Activated naive CD4-positive, alpha-beta T cell treated with Interleukin-2 at 50 U/mL for 16 hours (primary cell): ENCODE results near the gene ENPP1.

Experiments
- DNase-seq: peaks from one replicate; pipeline ENCODE4 v3.0.0-alpha.2; 2020

The ENPP1 gene

DNA sequence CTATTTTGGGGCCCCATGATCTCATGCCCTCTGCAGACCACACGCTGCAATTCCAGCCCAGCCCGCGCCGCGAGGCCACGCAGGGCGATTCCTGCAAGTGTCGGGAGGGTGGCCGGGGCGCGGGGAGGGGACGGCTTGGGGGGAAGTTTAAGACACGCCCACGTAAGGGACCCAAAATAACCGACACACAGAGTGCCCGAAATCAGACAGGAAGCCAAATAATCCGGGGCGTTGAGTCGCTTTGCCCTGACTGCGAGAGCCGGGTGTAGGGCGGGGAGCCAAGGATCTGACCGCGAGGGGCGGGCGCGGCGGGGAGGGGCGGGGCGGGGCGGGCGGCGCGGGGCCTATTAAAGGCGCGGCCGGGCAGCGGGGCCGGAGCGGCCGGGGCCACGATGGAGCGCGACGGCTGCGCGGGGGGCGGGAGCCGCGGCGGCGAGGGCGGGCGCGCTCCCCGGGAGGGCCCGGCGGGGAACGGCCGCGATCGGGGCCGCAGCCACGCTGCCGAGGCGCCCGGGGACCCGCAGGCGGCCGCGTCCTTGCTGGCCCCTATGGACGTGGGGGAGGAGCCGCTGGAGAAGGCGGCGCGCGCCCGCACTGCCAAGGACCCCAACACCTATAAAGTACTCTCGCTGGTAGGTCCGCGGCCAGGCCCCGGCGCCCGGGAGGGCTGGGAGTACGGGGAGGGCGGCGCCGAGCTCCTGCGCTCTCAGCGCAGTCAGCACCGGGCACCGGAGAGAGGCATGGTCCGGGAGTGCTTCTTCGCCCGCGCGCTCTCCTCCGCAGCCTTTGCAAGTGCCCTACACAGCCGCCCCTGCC lies at the start of gene ENPP1:
ENPP1 (plus strand) TSS at position 377 of the 816 bp plus-strand sequence; CDS start at position 393, 16 bp downstream.
- peak; percentile 42 for DNase-seq

DNA sequence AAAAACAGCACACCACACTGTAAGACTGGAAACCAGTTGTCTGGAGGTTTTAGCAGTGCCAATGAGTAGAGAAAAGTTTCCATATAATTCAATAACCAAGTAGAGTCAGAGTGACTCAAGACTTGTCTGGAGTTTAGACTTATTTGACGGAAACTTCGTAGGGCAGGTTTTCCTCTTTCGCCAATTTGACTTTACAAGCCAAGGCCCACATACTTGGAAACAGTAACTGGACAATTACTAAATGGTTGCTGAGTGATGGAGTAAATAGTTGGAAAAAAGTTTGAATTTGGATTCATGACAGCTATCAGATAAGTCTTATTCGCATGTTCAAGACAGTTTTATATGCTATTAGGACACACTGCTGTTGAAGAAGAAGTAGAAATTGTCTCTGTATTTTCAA lies 48.9 kb upstream of the ENPP1 start:
- DNase-seq = no peak

DNA sequence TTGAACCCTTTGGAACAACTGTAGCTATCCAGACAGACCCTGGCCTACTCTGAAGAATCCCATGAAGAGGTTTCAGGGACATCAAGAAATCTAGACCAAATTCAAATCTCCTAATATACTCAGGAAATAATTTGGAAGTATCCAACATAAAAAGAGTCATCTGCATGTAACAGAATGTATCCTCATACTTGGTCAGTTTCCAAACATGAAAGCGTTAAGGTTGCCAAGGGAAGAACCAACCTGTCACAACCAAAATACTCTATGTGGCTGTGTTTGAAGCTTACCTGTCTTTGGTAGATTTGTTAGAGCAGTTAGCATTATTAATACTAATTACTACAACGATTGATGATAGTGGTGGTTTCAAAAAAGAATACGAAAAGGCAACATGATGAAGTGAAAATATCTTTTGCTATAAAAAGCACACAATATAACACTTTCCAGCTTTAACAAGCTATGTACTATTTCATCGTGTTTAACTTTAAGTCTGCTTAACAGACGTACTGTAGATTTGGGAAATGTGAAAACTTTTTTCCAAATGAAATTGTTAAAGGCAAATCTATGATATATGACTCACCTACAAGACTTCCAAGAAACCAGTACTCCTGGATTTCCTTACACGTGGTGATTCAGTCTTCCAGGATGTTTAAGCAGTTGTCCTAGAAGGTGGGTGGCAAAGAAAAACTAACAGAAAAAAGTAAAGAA lies 46.6 kb upstream of the ENPP1 start:
- no peak for DNase-seq

DNA sequence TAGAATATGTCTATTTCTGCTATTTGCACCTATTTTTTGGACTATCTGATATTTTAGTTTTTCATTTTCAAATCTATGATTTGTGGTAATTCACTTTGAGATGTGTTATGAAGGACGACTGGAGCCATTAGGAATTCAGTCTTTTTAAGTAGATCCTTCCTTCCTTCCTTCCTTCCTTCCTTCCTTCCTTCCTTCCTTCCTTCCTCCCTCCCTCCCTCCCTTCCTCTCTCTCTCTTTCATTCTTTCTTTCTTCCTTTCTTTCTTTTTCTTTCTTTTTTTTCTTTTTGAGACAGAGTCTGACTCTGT lies 46.1 kb upstream of the ENPP1 start:
- DNase-seq = no peak

DNA sequence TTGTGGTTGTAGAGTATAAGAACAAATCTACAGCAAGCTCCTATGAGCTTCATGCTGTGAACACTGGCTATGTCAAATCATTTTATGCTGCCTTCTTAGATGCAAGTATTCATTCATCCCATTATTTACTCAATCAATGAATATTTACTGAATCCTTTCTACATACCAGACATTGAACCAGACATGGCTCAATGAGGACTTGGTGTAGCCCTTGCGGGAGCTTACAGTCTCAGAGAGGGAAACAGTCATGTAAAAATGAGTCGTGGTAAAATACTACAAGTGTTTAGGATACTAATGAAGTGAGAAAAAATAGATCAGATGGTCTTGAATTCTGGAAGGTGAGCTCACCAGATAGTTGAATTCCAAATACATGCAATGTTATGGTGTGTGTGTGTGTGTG lies 44.8 kb upstream of the ENPP1 start:
- no peak for DNase-seq

DNA sequence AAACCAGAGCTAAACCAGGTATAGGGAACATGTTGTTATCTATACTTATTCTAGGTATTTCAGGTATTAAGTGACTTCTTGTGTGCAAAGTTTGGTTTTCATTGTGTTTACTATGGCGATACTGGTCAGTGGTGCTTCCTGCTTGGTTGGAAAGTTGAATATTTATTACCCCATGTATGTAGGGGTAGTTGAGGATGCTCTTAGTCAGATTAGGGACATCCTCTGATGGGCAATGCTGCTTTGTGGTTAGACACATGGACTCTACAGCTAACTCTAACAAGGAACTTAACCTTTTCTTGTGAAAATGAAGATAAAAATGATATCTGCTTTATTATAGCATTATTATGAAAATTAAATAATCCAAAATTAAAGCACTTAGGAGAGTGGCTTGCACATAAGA lies 44.1 kb upstream of the ENPP1 start:
- DNase-seq = no peak

DNA sequence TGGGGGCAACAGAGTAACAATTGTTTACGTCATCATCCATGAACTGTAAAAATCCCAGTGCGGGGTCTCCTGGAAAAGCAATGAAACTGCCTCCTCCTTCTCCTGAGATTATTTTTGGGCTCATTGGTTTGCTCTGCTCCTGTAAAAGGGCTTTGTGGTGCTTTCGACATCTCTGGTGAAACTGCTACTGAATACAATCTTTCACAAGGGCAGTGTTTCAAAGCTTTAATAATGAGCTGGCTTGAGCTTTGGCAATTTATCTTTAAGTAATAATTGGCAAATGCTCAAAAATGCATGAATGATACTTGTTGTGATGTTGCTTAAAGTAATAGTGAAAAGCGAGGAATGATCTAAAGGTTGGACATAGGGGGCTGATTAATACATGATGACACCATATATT lies 43.5 kb upstream of the ENPP1 start:
- no peak for DNase-seq

DNA sequence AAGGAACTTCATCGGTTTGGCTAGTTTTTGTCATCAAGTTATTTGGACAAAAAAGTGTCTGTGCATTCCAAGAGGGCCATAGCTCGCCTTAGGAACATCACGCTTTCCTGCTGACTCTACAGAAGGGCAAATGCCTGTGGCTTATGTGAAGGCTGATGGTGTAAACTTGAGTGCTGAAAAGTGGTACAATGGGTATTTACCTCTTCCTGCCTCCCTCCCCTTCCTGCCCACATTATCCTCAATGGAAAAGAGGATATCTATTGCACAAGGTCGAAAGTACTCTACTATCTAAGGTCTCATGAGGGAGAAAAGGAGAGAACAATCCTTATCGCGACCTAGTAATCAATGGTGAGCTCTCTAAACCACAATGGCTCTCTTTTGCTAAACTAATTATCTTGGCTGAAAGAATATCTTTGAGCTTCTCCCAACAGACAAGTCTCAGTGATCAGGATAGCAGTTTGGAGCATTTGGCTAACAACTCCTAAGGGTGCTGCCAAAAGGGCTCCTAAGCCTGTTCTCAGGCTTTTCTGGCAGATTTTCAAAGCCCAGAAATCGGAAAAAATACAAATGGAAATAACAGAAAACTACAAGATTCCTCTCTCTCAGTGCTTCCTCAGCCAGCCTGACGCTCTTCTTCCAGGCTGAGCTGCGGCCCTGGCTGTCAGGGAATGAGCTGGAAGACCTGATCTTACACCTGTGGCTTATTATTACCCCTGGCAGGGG lies 42.6 kb upstream of the ENPP1 start:
- DNase-seq = no peak

DNA sequence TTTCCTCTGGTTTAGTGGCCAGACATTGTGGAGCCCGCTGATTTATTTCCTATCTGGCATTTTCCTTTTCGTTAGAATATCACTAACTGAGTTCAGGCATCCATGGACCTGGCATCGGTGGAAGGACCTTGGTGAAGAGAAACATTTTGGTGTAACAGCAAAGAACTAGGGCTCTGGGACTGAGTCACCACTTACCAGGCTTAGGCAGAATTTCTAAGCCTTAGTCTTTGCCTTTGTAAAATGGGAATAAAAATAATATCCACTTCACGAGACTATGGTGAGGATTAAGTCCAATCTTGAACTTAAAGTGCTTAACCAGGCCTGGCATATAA lies 42.0 kb upstream of the ENPP1 start:
- DNase-seq = no peak

DNA sequence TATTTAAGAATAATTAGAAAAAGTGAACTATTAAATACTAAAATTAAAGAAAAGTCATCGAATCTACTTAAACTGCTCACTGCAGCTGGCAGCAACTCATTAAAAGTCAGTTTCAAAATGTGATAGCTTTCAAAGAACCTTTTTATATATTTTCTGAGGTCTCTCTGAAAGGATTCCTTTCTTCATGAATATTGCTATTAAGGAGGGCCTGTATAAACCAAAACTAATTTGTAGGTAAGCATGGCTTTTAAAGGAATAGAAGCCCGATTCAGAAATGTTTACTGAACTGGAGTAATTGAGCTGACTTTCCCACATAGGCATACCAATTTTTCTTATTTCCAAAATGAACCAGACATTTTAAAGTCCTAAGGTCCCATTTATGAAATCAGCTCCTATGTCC lies 41.2 kb upstream of the ENPP1 start:
- DNase-seq = no peak

DNA sequence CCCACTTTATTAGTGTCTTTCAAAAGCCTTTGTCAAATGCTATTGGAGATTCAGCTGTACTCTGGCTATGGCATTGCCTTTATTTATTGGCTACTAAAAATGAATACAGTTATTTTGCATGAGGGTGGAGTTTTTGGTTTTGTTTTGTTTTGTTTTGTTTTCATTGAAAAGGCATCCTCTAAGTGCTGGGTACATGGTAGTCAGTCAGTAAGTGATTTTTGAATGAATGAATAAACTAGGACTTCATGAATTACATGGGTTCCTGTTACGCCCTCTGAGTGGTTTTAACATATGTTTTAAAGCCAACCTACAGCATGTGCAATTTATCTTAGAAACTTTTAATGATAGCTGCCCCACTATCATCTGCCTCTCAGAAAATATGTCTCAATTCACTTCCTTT lies 38.9 kb upstream of the ENPP1 start:
- DNase-seq = no peak

DNA sequence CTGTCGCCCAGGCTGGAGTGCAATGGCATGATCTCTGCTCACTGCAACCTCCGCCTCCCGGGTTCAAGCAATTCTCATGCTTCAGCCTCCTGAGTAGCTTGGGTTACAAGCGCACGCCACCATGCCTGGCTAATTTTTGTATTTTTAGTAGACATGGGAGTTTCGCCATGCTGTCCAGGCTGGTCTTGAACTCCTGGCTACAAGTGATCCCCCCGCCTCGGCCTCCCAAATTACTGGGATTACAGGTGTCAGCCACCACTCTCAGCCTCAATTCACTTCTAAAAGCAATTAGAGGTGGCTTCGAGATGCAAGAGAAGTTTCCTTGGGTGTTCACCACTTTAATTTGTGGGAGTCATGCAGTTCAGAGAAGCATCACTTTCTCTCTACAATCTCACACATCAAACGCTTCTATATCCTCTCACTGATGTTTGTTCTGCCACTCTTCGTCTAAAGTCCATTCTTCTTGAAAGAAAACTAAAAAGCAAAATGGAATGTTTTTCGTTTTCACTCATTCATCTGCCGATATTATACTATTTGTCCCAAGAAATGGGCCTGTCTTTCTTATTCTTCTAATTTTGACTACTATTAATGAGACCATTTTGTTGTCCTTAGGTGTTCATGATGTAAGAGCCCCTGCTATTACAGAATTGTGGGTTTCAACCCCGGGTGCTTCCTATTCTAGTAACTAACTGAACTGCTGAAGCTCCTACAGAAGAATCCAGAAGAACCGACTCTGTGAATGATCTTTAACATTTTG lies 38.3 kb upstream of the ENPP1 start:
- no peak for DNase-seq

DNA sequence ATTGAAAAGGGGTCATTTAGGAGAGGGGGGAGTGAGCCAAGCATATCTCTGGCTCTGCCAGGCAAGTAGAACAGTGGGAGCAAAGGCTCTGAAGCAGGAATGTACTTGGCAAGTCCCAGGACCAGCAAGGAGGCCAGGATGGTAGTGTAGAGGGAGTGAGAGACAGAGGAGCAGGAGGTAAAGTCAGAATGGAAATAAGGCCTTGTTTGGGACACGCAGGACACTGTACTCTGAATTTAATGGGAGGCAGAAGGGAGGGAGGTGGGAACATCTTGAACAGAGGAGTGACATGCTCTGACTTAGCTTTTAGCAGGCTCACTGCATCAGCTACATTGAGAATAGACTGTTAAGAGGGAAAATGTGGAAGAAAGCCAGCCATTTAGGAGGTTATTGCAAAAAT lies 37.0 kb upstream of the ENPP1 start:
- DNase-seq = no peak

DNA sequence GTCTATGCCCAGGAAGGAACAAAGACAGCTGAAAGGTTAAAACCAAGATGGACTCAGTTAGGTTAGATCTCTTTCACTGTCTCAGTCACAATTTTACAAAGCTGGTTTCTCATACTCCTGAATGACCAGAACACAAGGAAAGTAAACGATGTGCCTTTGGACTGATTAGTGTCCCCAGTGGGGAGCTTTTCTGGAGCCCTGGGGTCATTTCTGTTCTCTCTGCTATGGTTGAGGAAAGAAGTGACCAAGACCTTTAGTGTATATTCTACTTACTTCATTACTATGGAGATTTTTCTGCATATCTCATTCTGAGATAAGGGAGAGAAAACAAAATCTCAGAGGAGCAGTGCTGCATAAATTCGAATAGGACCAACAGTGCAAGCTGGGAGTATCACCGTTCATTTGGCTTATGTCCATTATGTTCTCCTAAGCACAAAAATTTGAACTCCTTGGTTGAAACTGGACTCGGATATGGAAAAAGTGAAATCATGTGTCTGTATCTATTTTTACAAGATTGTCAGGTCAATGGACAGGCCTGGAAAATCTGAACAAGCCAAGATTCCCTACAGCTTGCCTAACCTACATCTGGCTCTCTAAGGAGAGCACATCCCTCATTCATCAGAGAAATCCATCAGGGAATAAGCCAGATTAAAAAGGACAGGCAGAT lies 34.4 kb upstream of the ENPP1 start:
- DNase-seq = no peak

DNA sequence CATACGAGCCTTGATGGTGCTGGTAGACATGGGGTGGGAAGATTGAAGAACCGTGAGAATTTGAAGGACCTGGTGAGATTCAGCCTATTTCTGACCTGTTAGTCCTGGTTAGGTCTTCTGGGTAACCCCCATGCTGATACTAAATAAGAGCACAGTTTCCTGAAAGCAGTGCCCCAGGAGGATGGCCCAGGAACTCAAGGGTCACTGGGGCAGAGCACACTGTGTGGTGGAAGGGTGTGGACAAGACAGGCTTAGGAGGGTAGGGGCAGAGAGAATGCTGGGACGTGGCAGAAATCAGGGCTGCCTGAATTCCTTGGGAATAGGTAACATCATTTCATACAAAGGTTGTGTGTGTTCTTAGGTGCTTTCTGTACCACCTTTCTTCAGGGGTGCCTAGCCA lies 31.9 kb upstream of the ENPP1 start:
- DNase-seq = no peak

DNA sequence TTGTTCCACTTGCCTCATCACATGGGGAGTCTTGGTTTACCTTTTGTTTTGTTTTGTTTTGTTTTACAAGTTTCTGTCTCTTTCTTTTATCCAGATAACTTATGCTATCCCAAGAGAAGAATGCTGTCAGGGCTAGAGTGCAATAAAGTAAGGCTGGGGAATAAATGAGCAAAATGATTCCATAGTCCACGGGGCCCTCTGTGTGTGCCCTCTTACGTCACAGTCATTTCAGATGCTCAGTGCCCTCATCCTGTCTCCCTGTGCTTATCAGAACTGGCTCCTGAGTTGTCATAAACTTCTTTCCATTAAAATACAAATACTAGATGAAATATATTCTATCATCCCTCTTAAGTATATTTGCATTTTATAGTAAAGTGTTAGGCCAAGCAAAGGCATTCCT lies 30.8 kb upstream of the ENPP1 start:
- DNase-seq = no peak

DNA sequence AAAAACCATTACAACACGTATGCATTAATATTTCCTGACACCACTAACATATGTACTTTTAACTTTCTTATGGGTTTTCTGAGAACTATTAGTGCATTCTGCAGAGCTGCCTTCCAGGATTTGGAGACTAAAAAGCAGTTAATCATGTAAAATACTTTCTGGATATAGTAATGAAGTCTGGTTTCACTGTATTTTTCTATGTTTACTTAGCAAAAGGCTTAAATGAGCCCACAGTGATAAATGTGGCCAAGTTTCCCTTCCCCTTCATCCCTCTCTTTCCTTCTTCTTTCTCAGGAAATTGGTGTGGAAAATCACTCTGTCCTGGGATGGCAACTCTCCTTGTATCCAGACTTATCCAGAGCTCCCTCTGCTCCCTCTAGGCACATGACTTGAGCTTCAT lies 29.7 kb upstream of the ENPP1 start:
- DNase-seq = no peak

DNA sequence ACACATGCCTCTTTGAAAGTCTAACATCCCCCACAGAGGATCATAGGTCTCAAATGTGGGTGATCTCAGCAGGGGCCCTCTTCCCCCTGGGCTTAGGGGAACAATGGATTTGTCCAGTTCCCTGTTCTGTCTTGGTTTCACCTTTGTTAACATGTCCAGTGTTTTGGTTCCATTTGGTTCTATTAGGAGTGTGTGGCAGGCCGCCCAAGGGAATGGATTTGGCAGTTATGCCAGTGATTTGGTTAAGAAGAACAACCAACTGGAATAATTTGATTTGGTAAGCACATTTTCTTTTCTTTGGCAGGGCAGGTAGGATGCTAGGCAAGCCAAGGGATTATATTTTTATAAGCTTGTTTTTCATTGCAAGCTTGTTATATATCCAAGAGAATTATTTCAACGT lies 28.5 kb upstream of the ENPP1 start:
- no peak for DNase-seq

DNA sequence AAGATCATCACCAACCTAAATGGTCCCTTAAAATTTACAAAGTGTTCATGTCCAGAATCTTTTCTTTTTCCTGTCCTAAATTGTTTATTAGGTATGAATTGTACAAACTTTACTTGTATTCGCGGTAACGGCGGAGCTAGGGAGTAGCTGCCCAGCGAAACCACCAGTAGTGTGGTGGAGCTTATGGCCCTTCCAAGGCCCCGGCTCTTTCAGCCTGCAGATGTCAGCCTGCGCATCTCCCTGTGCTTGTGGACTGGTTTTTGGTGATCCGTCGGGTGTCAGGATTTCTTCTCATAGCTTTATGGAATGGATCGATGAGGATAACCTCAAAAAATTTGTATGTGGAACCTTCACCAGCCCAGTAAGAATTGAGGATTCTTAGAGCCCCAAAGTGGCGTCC lies 27.2 kb upstream of the ENPP1 start:
- no peak for DNase-seq

DNA sequence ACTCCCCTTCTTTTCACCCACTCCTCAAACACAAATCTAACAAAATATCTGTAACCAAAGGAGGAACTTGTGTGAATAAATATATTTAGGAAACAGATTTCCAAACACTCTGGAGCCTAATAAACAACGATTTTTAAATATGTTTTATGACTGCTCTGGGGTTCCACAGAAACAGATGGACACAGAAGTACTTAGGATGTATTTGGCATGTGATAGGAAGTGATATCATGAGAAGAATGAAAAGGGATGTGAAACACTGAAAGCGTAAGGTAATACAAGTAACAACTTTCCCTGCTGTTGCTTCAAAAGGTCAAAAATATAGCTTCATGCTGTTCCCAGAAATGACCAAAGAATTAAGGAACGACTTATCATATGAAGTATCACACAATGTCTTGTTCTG lies 26.1 kb upstream of the ENPP1 start:
- DNase-seq = no peak

DNA sequence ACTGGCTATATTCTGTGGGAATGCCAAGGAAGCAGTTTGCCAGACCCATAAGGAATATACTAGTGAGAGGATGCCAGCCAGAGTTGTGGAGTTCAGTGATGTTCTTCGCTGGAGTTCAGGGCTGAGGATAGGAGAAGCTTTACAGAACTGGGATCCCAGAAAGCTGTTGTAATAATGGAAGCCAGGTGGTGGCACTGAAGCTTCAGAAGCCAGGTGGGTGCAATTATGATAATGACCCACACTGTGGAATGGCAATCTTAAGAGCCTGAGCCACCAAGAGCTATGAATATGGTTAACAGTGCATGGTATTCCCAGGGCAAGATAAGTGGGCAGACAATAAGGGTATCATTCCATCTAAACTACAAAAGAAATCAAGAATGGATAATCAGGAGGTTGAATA lies 25.1 kb upstream of the ENPP1 start:
- no peak for DNase-seq

DNA sequence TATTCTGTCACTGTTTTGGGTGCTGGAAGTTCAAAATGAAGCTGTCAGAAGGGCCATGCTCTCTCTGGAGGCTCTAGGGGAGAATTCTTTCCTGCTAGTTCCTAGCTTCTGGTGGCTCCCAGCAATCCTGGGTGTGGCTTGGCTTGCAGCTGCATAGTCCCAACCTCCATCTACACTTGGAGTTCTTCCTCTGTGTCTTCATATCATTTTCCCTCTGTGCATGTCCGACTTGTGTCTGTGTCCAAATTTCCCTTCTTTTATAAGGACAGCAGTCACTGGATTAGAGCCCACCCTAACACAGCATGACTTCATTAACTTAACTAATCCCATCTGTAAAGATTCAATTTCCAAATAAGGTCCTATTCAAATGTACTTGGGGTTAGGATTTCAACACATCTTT lies 23.3 kb upstream of the ENPP1 start:
- no peak for DNase-seq

DNA sequence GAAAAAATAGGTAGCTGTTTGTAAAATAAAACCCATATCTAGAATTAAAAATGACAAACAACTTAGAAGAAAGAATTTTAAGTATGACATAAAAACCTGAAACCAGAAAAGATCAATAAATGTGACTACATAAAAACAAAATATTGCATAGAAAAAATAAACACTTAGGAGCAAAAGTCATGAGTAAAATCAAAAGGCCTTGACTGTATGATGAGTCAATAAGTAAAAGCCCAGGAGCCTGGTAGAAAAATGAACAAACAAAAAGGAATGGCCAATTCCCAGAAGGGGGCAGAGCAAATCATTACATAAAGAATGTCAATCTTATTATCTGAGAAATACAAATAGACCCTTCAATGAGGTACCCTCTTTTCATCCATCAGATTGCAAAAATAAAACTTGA lies 20.7 kb upstream of the ENPP1 start:
- no peak for DNase-seq
